ENCODE measurements around the gene IL1F10. TPM values are rescaled to one million over a fixed set of nuclear protein-coding genes. Genes with fewer than 3 reads are reported as not detected.

The IL1F10 gene
- total RNA-seq, 1 donor from 2014 or later, result not detected

DNA sequence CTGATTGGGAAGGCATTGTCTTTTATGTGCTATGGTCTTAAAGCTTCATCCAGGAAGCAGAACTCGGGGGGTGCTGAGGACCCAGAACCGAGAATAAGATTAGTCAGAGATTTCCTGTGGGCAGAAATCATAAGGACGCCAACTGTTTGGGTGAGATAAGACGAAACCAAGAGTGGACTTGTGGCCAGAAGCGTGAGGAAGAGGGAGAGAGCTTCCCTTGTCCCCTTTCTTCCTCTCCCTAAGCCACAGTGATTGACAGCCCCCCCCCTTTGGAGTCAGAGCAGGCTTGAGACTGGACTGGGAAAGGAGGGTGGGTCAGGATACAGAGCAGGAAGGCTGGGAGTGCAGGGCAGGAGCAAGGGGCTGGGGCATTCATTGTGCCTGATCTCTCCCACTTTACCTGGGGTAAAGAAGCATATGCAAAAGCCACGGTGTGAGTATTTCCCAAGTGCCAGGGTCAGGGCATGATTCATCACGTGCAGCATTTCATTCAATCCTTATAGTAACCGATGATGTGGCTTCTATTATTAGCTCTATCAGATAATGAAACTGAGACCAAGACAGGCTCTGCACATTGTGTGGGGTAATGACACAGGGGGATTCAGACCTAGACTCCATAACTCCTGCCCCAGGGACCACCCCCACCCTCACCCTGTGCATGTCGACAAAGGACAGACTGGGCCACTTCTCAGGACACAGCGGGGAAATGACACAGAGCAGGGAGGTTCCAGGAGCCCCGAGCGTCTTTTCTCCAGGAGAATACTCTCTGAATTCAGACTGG lies 56.6 kb downstream of the IL1F10 start:
- Mint-ChIP-seq H3K27me3 (peaks cover 29% of the 10 kb centered on the region), H3K4me3 (no peak overlapping the region), H3K9me3 (no peaks in the 10 kb centered on the region), H3K36me3 (no peaks in the 10 kb centered on the region), H3K4me1 (ENCODE audit: unreplicated experiment) (no peaks in the 10 kb centered on the region), H3K27ac (no peak overlapping the region)
- no peak for TF ChIP-seq CTCF (conservative IDR thresholded peaks at IDR 0.05)
- no peak for DNase-seq (ENCODE audit: extremely low spot score, unreplicated experiment)

Other genes starting within 250 kb of the IL1F10 start
- gene IL1B, start 231.2 kb upstream of the IL1F10 start, total RNA-seq (ENCODE audit: low replicate concordance), result 0.46 and 0.76 TPM in 2 replicates
- gene IL37, start 156.8 kb upstream of the IL1F10 start, total RNA-seq (ENCODE audit: low replicate concordance), result not detected in 2 replicates
- gene IL36G, start 90.0 kb upstream of the IL1F10 start, total RNA-seq (ENCODE audit: low replicate concordance), result not detected in 2 replicates
- not detected in 2 replicates for gene IL36A, start 62.5 kb upstream of the IL1F10 start, total RNA-seq (ENCODE audit: low replicate concordance)
- not detected in 2 replicates for gene IL36B, start 15.1 kb upstream of the IL1F10 start, total RNA-seq (ENCODE audit: low replicate concordance)
- gene IL36RN, start 8.8 kb upstream of the IL1F10 start, total RNA-seq (ENCODE audit: low replicate concordance), result 12.0 and 17.7 TPM in 2 replicates
- gene IL1RN, start 59.6 kb downstream of the IL1F10 start, total RNA-seq (ENCODE audit: low replicate concordance), result 11.0 and 20.5 TPM in 2 replicates
- 38.8 and 79.1 TPM in 2 replicates for gene PSD4, start 106.0 kb downstream of the IL1F10 start, total RNA-seq (ENCODE audit: low replicate concordance)
- 2.1 and 56.9 TPM in 2 replicates for gene PAX8, start 211.0 kb downstream of the IL1F10 start, total RNA-seq (ENCODE audit: low replicate concordance)